Inflammatory macrophage treated with lipopolysaccharide for 4 hours (primary cell): ENCODE measurements around the gene HMGN4.
A peak's percentile ranks its signal among the peaks of the same experiment; 100 is the strongest.
"Not testable (repeated sequence)": the region's sequence is repeated elsewhere in the genome, so short reads cannot be mapped to it uniquely, and the experiment has no call there.

Experiments used
- DNase-seq: peaks from one replicate; pipeline ENCODE4 v3.0.0-alpha.2; 2020

Gene HMGN4

DNA sequence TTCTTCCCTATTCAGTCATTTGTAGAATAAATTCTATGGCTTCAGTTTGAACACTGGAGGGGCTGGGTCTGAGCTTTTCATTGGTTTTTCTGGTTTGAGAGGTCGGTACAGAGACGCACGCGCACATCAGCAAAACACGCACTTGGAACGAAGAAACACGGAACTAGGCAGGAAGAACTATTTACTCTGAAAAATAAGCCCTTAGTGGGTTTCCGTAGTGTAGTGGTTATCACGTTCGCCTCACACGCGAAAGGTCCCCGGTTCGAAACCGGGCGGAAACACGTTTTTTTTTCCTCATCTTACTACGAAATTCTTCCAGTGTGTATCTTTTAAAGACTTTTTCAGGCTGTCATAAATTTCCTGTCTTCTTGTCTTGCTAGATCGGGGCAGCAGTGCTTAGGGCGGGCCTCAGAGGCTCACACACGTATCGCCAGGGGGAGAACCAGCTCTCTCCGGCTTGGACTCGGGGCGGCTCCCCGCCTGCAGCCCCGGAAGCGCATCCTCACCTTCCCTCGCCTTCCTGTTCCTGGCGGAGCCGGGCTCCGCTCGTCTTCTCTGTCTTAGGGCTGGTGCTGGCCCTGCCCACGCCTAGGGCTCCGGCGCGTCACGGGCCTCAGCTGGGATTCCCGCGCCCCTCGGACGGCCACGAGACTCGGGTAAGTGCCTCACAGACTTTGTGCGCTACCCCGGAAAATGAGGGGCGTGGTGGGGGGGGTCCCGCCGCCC lies at the start of gene HMGN4:
Gene HMGN4 (plus strand): TSS at position 521 of the 726 bp plus-strand sequence. CDS start 6,841 bp downstream, outside the sequence.
- DNase-seq: peak; percentile 90

DNA sequence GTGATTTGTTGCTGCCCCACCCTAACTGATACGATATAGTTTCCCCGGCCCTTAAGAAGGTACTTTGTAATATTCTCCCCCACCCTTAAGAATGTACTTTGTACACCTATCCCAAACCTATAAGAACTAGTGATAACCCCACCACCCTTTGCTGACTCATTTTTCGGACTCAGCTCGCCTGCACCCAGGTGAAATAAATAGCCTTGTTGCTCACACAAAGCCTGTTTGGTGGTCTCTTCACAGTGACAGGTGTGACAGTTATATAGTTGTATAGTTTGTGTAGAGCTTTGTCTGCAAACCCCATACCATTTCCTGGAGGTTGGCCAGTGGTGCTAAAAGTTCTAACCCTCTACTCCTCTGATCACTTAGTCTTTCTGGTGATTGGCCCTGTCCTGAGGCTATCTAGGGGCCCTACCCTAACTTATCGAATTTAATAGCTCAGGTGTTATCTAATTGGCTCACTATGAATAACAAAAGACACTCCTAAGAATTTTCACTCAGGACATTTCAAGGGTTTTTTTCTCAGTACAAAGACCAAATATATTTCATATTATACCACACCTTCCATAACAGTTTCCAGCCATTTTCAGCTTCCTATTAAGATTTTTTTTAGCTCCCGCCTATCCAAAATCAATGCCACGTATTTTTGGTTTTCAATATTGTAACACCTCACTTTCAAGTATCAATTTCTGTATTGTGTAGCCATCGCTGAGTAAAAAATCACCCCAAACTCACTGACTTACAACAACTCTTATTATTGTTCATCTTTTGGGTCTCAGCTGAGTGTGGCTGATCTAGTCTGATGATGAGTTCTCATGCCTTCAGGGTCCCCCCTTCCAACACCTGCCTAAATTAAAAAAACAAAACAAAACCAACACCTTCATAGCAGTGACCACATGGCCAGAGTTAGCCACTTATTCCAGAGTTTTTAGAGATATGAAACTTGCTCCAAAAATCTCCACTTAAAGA lies 47.9 kb upstream of the HMGN4 start:
- no peak for DNase-seq

DNA sequence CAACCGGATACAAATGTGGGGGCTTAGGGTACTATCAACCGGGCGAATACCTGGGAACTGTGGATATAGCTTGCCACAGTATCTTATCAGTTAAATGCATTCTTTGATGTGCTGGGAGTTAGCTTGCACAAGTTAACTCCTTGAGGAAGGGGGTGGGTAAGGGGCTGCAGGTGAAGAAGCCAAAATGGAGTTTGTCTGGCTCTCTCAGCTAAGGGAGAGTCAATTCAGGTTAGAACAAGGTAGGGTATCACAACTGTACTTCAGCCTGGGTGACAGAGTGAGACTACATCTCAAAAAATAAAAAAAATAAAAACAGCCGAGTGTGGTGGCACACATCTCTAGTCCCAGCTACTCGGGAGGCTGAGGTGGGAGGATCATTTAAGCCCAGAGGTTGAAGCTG lies 46.6 kb upstream of the HMGN4 start:
- no peak for DNase-seq

DNA sequence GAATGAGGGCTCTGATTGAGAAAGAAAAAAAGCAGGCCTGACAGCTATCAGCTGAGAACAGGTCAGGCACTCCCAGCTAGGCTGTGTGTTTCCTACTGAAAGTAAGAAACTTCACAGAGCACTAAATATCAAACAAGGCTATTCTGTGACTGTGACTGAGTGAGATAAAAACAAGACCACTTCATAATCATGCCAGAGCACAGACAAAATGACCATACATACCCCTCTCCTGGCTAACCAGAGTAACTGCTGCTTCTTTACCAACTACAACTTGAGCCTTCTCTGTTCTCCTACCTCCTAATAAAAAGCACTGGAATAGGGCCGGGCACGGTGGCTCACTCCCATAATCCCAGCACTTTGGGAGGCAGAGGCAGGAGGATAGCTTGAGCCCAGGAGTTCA lies 44.9 kb upstream of the HMGN4 start:
- DNase-seq: peak; percentile 20

DNA sequence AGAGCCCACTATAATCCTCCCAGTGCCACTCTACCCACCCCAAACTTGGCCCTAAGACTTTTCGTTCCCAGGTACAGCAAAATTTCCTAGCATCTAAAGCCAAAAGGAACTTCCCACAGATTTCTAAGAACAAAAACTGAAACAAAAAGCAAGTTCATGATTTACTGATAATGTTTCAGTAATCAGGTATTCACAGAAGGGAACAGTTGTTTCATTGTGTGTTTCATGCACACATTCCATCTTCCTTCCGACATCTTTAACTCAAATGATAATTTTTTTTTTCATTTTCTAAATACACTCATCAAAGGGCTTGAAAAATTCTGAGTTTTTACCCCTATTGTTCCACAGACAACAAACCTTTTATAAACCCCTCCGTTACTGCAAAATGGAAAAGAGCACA lies 44.0 kb upstream of the HMGN4 start:
- DNase-seq: no peak

DNA sequence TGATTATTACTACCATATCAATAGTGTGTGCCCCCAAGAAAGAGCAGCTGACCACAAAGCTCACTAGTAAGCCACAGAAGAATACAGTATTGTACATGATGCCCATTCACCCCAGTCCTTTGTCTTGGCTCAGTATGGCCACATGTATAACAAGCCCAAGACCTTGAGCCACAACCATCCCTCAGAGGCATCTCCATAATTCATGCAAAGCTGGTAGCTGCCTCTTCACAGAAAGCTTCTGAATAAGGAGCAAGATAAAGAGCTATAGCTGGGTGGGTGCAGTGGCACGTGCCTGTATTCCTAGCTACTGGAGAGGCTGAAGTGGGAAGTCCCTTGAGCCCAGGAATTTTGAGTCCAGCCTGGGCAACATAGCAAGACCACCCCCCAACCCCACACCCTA lies 42.9 kb upstream of the HMGN4 start:
- DNase-seq: no peak

DNA sequence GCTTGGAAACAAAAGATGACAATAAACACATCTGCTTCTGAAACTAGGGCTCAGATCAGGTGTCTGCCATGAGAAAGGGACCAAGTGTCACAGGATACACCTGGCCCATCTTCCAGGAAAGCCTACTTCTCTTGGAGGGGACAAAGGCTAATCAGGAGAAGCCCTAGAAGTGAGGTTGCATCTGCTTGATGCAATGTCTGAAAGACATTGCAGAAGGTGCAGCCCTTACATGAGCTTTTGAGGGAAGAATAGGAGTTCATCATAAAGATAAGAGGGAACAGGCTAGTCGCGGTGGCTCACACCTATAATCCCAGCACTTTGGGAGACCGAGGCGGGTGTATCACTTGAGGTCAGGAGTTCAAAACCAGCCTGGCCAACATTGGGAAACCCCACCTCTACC lies 40.6 kb upstream of the HMGN4 start:
- DNase-seq: no peak

DNA sequence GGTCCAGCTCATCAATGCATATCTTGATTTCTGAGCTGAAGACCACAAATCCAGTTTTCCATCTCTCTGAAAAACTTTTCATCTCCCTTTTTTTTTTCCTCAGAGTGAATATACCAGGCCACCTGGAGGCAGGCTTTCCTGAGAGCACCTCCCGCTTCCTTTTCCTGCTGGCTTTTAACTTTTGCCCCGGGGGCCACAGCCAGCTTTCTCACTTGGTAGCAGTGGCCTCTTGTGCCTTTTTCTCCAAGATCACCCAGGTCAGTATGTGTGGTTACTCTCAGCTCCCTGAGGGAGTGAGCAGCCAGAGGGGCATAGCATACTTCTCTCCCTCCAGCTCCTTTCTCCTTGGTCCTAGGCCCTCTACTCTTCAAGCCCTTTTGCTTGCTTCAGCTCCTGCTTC lies 38.1 kb upstream of the HMGN4 start, which contains the start of gene BTN1A1:
Gene BTN1A1 (plus strand): TSS at position 202 of the 400 bp plus-strand sequence. CDS start 984 bp downstream, outside the sequence.
- DNase-seq: no peak

DNA sequence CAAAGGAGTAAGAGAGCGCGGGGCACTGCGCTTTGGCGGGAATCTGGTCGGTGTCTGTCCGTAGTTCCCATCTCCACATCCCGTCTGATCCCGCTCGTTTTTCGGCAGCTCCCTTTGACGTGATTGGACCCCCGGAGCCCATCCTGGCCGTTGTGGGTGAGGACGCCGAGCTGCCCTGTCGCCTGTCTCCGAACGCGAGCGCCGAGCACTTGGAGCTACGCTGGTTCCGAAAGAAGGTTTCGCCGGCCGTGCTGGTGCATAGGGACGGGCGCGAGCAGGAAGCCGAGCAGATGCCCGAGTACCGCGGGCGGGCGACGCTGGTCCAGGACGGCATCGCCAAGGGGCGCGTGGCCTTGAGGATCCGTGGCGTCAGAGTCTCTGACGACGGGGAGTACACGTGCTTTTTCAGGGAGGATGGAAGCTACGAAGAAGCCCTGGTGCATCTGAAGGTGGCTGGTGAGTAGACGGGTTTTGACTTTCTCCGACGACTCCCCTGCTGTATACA lies 36.6 kb upstream of the HMGN4 start:
- peak; percentile 43 for DNase-seq

DNA sequence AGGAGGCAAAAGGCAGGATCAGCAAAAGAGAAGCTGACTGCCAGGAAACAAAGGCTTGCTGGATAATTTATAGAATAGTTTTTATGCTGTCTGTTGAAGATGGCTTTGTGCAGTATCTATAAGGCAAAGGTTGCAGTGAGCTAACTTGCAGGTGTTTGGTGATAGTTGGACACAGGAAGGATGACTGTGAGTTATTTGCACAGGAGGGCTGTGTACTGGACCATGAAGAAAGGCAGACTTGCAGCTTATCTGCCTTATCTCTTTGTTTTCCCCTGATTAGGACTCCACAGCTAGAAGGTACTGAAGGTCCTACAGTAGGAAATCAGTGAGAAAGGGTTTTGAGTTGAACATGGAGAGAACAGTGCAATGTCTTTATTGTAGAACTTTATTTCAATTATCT lies 36.0 kb upstream of the HMGN4 start:
- DNase-seq: no peak

DNA sequence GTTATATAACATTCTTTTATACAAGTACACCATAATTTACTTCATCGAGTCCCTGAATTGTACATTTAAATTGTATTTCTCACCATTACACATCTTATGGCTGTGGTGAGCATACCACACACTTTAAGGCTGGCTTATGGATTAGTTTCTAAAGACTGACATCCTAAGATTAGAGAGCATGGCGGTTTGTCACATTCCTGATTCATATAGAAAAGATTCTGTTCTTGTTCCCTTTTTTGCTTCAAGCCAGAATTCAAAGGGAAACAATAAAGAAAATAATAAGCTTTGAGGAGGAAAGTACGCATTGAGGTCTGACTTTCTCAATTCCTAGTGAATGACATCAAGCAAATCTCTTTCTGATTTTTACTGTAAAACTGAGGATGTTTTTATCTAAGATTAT lies 35.5 kb upstream of the HMGN4 start:
- peak; percentile 38 for DNase-seq

DNA sequence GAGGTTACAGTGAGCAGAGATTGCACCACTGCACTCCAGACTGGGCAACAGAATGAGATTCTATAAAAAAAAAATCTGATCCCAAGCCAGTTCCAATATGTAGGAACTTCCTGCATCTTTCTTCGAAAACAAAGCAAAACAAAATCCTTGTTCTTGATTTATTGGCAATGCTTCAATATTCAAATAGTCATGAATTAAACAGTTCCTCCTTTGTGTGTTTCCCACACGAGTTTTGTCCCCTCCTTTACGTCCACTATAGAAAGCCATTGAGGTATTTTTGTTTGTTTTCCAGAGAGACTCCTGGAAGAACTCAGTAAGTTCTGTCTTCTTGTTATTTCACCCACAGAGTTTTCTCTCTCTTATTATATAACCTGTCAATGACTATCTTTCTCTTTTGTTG lies 30.5 kb upstream of the HMGN4 start:
- no peak for DNase-seq

DNA sequence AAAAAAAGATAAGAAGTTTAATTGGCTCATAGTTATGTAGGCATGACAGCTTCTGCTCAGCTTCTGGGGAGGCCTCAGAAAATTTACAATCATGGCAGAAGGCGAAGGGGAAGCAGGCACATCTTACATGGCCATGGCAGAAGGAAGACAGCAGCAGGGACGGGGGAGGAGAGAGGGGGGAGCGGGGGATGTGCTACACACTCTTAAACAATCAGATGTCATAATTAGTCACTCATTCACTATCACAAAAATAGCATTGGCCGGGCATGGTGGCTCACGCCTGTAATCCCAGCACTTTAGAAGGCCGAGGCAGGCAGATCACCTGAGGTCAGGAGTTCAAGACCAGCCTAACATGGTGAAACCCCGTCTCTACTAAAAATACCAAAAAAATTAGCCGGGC lies 27.1 kb upstream of the HMGN4 start:
- DNase-seq: not testable (repeated sequence)

DNA sequence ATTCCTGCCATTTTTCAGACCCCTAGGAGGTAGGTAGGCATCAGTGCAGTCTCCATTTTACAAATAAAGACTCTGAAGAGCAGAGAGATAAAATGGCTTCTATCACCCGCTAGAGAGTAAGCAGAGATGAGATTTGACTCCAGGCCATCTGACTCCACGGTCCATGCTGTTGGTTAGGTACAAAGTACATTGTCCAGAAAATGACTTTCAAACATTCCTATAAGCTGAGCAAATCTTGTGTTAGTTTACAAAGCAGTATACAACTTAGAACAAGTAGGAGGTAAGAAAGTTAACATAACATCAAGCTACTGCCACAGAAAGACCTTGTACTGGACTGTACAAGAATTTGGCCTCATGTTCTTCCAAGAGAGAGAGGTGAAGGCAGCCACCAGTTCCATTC lies 23.2 kb upstream of the HMGN4 start:
- DNase-seq: no peak

DNA sequence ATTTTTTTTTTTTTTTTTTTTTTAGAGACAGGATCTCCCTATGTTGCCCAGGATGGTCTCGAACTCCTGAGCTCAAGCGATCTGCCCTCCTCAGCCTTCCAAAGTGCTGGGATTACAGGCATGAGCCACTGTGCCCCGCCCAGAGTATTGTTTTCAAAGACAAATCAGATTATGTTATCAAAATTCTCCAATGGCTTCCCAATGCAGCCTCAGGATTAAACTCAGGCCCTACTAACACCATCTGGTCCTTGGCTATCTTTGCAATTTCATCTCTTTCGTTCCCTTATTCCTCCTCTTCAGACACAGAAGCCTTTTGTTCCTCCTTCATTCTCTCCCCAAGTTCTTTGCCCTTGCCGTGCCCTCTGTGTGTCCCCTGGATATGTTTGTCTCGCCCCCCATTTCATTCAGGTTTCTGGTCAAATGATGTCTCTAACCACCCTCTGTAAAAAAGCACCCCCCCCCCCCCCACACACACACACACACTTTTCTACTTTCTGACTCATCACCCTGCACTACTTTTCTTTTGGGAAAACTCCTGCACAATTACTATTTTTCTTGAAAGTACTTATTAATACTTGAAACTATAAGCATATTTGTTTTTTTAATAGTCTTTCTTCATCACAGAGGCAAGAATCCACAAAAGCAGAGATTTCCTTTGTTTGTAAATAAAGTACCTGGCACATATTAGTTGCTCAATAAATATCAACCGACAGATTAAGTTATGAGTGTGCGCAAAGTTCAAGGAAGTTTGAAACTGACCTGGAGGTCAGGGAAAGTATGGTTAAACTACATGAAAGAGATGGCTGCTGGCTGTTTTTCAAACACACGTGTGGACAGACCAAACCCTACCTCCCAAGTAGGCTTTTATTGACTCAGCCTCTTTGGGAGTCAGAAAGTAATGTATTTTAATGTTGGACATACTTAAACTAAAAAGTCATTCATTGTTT lies 21.4 kb upstream of the HMGN4 start:
- DNase-seq: no peak

DNA sequence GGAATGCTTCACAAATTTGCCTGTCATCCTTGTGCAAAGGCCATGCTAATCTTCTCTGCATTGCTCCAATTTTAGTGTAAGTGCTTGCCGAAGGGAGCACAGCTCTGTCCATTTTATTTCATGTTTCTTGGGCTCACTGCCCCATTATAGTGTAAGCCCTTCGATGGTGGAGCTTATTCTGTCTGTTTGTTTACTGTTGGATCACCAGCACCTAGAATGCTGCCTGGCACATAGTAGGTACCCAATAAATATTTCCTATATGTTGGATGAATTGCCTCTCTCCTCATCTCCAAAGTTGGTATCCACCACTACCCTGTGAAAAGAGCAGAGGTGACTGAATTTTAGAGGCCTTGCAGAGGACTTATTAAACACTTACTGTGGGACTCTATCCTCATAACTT lies 18.8 kb upstream of the HMGN4 start:
- no peak for DNase-seq

DNA sequence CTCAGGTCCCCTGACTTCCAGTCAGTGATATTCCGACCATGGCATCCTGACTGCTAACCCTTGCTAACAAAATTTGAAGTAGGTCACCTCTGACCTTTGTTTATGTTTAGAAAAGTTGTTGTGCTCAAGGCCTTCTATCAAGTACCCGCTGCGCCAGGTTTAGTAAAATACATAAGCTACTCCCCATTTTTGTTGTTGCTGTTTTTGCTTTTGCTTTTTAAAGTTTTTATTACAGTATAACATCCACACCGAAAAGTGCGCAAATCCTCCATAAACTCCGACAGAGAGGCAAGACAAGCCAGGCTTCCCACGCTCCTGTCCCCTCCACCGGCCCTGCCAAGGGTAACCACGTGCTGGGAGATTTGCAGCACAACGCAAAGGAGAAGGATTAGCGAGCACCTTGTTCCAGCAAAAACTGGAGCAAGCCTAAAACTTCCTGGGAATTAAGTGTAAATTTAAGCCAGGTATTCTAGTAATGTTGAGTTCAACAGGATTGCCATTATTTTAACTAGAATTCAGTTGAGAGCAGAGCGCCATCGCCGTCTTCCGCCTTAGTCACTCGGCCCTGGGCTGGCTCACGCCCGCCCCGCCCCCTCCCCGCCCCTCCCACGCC lies 17.8 kb upstream of the HMGN4 start:
- no peak for DNase-seq

DNA sequence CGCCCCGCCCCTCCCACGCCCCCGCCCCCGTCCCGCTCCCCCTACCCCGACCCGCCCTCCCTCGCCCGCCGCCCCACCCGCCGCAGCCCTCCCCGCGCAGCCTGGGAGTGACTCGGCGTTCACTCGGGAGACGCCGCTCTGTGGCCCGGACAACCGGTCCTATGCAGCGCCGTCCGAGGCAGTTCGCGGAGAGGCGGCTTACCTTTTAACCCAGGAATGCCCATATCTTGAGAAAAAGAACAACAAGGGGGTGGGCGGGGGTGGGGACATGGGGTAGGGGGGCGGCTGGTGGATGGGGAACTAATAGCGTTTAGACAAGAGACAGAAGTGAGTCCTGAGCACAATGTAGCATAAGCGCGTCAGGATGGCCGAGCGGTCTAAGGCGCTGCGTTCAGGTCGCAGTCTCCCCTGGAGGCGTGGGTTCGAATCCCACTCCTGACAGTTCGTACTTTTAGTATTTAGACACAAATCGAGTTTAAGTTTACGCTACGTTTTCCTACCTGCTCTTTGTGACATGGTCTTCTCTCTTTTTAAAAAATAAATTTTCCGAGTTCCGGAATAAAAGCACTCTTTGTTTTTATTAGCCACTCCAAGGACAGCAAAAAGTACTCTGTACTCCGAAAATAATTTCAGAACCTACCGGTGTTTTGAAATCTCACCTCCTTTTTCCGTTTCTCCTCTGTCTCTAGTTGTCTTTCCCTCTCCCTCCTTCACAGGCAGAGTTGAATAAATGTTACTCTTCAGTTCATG lies 17.1 kb upstream of the HMGN4 start:
- peak; percentile 73 for DNase-seq

DNA sequence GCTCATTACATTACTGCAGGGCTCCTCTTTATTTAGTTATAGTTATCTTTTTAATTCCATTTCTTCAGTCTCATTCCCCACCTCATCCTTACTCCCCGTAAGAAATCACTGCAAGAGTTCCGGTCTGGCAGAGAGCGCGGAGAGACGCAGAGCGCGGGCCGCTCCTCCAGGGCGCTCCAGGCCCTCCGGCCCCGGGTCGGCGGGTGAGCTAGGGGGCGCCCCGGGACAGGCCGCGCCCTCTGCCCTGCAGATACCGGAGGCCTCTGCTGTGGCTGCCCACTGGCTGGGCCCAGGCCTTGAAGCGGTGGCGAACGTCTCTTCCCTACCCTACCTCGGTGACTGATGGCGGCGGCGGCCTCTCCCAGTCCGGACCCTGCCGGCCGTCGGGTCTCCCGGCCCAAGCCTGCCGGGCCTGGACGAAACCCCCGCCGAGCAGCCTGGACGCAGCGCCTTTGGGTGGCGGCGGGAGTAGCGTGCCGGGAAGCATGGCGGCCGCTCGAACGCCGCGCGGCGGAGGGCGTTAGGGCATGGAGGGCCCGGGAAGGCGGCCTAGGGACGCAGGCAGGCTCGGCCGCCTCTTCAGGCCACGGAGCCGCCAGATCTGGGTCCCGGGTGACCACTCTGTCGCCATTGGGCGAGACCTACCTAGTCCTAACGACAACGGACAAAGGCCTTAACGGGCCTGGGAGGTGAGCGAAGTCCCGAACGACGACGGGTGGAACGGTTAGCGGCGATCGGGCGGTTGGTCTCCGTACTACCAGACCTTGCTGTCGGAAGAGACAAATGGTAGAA lies 16.4 kb upstream of the HMGN4 start:
- peak; percentile 85 for DNase-seq

DNA sequence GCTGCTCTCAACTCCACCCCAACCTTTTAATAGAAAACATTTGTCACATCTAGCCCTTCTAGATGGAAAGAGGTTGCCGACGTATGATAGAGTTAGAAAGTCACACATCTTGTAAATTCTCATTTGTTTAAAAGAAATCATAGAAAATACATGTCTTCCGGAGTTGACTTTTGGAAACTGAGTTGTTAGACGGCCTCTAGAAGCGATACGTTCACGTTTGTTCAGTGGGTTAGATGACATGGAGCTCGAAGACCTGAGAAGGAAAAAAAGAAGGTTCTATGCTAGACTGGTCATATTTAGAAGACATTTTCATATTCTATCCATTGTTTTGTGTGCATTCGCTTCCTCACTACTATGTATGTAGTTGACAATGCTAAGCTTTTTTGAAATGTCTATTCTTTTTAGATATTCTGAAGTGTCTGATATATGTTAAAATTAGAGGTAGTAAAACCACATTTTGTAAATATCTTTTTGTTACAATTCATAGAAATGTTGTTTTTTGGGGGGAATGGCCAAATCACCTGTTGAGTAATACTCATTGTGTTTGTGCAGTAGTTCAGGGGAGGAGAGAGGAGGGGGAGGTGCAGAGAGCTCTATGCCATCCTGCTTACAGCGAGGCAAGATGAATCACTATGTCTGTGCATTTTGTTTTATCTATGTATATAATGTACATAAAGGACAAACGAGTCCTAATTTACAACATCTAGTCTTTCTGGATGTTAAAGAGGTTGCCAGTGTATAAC lies 15.5 kb upstream of the HMGN4 start:
- not testable (repeated sequence) for DNase-seq
